Lung microvascular endothelial cell (primary cell): ENCODE data around the gene CKAP5. TPM values are rescaled to one million over a fixed set of nuclear protein-coding genes. Genes with fewer than 3 reads are reported as not detected.
"Not testable (repeated sequence)": the region's sequence is repeated elsewhere in the genome, so short reads cannot be mapped to it uniquely, and the experiment has no call there.

ENCODE experiments used
- DNase-seq, 2 donors: peaks; one replicate each; pipeline versions ENCODE4 v3.0.0 to v3.0.0-alpha.2; 2010; ENCODE audit warnings: low read depth in 2 of 2
- total RNA-seq: library from RNA; depleted of rRNA; stranded (reverse); fragments of >200 nt; gene quantifications from 2 replicates; pipeline ENCODE4 v1.2.1, GENCODE V29; 2014

The CKAP5 gene
- total RNA-seq, 1 donor from 2014 or later = 42.5 TPM

DNA sequence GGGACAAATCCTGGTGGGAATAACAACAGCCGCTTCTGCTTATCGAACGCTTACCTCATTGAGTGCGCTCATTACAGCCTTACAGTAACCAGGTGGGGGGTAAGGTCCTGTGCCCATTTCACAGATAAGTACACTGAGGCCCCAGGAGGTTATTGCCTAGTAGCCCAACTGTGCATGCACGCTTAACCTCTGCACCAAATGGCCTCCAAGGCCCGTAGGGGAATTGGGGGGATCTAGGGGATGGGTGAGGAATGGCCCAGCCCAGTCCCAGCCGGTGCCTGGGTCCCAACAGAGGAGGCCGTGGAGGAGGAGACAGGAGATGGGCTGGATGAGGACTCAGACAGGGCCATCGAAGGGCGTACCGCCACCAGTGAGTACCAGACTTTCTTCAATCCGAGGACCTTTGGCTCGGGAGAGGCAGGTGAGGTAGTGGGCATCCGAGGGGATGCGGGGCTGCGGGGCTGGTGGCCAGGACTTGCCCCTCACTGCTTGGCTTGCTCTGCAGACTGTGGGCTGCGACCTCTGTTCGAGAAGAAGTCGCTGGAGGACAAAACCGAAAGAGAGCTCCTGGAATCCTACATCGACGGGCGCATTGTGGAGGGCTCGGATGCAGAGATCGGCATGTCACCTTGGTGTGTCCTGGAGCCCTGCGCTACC, 119.7 kb downstream of the CKAP5 start:
- DNase-seq = no peak

DNA sequence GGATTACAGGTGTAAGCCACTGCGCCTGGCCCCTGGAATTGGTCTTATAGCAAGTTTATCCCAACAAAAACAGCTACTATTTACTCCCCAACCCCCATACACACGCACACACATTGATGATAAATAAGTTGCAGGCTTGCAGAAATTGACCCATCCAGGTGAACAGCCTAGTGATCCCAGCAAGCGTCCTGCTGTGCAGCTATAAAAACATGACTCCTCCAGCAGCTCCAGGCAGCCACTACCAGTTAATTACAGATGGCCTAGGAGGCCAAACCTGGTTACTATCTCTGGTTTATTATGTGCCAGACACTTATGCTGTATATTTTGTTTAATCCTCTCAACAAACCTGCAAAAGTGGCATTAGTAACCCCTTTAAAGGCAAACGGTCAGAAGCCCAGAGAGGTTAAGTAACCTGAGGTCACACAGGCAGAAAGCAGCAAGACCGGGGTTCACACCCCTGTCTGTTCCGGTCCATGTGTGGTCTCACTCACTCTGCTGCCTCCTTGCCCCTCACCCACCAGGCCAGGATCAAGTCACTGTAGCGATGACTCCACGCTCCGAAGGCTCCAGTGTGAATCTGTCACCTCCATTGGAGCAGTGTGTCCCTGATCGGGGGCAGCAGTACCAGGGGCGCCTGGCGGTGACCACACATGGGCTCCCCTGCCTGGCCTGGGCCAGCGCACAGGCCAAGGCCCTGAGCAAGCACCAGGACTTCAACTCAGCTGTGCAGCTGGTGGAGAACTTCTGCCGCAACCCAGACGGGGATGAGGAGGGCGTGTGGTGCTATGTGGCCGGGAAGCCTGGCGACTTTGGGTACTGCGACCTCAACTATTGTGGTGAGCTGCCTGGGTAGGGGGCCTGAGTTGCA, 120.5 kb downstream of the CKAP5 start:
- DNase-seq = no peak

DNA sequence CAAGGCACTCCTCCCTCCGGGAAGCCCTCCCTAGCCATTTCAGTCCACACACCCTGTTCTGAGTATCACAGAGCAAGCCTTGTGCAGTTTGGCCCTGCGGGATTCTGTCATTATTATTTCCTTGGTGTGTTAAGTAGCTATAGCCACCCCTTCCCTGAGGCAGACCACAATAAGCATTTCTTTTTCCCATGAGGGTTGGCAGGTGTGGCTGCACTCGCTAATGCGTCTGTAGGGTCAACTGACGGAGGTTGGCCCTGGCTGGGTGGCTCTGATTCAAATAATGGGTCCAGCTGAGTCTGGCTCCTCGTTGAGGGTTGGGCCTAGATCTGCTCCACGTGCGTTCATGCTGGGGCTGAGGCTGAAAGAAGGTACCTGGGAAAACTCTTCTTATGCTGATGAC, 122.0 kb downstream of the CKAP5 start:
- DNase-seq = no peak

DNA sequence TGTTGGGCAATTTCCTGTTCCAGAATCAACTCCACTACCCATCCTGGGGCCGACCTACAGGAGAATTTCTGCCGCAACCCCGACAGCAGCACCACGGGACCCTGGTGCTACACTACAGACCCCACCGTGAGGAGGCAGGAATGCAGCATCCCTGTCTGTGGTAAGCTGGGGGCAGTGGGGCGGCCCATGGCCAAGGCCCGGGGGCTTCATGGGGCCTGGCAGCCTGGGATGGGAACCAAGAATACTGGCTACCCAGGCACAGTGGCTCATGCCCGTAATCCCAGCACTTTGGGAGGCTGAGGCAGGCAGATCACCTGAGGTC, 122.8 kb downstream of the CKAP5 start:
- no peak for DNase-seq

DNA sequence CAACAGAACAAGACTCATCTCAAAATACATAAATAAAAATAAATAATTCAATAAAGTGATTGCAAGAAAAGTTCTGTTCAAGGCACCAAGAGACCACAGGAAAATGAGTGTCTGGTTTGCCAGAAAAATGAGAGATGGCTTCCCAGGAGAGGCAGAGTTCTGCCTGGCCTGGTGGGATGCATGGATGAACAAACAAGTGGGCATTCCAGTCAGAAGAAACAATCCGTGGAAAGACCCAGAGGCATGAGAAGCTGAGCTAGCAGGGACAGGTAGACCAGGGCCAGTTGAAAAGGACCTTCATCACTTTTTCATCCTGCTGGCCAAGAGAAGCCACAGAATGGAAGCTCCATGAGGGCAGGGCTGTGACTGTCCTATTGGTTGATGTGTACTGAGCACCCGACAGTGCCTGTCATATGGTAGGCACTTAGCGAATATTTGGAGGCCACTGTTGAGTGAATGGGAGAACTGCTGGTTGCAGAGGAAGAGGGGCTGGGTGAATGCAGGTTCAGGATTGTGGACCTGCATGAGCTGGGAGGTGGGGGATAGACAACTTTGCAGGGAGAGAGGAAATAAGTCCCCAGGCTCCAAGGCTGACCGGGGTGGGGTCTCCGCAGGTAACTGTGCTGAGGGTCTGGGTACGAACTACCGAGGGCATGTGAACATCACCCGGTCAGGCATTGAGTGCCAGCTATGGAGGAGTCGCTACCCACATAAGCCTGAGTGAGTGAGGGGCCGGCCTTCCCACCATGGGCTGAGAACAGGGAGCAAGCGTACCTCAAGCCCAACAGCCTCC, 123.3 kb downstream of the CKAP5 start:
- DNase-seq = no peak

DNA sequence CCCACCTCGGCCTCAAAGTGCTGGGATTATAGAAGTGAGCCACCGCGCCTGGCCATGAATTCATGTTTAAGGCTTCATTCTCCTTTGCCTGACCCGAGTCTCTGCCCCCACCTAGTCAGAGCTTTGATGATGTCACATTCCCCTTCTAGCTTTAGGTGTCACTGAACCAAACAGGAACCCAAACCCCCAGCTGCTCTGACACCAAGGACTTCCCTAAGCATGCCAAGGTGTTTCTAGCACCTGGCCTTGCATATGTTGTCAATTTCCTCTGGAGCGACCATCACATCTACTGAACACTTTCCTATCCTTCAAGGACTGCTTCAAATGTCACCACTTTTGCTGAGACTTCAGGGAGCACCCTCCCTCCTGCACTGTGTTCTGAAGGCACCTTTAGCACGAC, 124.8 kb downstream of the CKAP5 start:
- no peak for DNase-seq

DNA sequence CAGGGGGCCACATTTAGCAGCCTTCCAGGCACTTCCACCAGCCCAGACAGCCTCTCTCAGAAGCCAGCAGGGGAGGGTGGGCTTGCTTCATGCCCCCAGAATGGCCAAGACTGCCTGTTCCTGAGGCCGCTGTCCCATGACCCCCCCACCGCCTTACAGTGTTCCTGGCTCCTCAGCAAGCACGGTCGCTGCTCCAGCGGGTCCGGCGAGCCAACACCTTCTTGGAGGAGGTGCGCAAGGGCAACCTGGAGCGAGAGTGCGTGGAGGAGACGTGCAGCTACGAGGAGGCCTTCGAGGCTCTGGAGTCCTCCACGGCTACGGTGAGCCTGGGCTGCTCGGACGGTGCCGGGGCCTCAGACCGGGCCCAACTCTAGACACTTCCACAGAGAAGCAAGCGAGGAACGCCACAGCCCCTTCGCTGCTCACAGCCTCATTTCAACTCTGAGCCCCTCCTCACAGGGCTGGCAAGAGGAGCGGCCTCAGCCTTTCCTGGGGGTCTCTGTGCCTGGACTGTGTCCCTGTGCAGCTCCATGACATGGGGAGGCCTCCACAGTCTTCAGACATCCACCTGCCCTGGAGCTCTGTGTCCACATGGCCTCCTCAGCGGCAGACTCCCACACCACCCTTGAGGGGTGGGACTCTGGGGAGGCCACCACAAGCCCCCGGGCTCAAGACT, 126.4 kb downstream of the CKAP5 start:
- no peak for DNase-seq

DNA sequence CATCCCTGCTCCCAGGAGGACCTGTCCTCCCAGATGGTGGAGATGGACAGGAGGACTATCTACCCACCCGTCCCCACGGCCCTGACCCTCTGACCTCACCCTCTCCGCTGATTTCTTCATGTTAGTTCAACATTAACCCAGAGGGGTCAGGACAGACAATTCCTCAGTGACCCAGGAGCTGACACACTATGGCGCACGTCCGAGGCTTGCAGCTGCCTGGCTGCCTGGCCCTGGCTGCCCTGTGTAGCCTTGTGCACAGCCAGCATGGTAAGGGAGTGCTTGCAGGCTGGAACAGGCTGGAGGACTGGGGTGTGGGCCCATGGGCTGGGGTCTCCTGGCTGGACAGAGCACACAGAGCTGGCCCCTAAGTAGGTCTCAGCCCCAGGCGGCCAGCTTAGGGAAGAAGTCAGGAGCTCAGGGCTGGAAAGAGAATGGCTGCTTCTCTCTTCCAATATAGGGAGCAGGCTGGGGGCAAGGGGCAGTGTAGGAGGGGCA, 127.0 kb downstream of the CKAP5 start, which contains the start of gene F2:
Gene F2, plus strand, starts transcription at position 166 of the 495 bp plus-strand sequence. Its CDS starts 23 bp downstream, at position 189.
- no peak for DNase-seq

DNA sequence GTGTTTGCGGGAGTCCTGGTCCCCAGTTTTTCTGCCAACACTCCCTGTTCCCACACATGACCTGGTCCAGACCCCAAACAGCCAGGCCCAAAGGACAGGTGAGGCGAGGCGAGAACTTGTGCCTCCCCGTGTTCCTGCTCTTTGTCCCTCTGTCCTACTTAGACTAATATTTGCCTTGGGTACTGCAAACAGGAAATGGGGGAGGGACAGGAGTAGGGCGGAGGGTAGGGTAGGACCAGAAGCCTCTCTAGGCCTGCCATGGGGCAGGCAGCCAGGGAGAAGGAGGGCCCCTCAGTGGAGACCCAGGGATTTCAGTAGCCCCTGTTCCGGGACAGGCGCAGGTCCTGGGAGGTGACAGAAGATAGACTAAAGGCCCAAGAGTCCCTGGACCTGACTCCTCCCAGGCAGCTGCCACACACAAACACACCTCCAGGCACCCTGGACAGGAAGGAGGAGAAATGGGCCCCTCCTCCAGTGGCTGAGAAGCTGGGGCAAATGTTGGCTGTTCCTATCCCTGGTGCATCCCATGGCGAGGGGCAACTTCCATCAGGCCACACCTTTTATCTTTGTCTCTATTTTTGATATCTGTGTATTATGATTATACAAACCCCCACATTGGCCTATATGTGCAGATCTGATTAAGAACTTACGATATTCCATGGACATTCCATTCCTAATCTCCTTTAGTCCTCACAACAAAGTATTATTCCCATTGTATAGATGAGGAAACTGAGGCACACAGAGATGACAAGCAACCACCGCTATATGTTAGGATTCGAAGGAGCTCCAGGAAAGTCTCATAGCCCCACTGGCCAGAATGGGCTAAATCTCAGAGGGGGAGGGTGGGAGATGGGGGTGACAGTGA, 127.7 kb downstream of the CKAP5 start:
- DNase-seq = peak in 1 of 2 donors; percentile 31

DNA sequence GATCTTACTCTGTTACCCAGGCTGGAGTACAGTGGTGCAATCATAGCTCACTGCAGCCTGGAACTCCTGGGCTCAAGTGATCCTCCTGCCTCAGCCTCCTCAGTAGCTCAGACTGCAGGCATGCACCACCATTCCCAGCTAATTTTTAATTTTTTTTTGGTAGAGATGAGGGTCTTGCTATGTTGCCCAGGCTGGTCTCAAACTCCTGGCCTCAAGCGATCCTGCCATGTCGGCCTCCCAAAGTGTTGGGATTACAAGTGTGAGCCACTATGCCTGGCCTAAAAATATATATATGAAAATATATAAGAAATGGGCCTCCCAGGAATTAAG, 128.3 kb downstream of the CKAP5 start:
- not testable (repeated sequence) for DNase-seq

DNA sequence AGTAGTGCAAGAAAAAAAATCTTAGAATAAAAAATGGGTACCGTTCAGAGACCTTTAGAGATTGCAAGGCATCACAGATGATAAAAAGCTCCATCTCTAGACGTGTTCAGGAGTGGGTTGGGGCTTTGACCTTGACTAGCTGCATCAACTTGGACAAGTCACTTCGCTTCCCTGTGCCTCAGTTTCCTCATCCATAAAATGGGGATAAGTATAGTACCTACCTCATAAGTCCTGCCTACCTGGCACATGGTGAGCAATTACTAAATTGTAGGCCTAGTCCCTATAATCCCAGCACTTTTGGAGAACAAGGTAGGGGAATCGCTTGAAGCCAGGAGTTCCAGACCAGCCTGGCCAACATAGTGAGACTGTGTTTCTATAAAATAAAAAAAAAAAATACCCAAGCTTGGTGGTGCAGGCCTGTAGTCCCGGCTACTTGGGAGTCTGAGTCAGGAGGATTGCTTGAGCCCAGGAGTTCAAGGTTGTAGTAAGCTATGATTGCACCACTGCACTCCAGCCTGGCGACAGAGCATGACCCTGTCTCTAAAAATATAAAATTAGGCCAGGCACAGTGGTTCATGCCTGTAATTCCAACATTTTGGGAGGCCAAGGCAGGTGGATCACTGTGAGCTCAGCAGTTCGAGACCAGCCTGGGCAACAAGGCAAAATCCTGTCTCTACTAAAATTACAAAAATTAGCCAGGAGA, 133.1 kb downstream of the CKAP5 start:
- DNase-seq = no peak

DNA sequence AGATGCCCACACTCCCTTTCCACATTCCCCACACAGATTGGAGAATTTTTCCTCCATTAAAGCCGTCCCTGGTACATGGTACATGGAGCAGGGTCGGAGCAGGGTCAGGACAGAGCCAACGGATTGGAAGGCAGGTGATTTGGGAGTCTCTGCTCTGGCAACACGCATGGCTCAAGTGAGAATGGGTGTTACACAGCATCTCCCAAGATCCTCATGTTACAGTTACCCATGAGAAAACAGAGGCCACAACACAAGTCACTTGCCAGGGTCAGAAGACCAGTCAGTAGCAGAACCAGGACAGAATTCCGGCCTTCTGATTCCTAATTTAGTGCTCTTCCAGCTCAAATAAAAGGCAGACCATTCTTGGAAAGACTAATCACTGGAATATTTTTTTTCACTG, 134.8 kb downstream of the CKAP5 start:
- no peak for DNase-seq

DNA sequence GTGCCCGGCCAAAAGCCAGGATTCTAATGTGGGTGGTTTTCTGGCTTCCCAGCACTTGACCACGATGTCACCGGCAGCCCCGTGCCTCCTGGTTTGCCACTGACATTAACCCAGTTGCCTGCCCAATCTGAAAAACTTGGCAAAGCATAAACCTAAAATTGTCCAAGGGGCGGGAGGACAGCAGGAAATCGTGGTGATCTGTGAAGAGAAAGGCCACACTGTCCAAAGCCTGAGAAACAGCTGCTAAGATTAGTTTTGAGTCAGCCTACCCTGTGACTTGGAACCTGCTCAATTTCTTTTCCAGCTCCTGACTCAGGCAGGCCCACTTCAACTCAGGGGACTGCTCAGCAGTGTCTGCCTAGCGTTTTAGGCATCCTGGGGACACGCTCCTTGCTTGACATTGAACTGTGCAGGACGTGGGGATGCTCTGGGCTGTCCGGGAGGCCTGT, 135.2 kb downstream of the CKAP5 start:
- DNase-seq = peak in 1 of 2 donors; percentile 85

DNA sequence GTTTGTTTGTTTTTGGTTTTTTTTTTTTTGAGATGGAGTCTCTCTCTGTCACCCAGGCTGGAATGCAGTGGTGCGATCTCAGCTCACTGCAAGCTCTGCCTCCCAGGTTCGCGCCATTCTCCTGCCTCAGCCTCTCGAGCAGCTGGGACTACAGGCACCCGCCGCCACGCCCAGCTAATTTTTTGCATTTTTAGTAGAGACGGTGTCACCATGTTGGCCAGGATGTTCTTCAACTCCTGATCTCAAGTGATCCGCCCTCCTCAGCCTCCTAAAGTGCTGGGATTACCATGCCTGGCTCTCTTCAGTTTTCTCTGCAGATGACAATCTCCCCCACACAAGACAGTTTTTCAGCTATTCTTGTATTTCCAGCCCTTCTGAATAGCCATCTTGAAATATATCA, 136.7 kb downstream of the CKAP5 start:
- not testable (repeated sequence) for DNase-seq

DNA sequence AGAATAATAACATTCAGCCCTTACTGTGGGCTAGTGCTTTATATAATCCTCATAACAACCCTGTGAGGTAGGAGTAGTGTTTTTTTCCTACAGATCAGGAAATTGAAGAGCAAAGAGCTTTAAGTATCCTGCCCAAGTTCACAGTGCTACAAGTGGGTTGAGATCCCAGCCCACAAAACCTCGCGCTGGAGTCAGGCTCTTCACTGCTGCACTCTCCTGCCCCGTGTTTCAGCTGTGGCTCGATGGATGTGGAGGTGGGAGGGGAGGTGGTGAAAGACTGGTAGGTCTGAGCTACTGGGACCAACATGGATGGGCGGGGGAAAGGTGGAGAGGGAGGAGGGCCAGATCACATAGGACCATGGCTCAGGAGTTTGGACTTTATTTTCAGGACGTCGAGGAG, 139.2 kb downstream of the CKAP5 start:
- no peak for DNase-seq

DNA sequence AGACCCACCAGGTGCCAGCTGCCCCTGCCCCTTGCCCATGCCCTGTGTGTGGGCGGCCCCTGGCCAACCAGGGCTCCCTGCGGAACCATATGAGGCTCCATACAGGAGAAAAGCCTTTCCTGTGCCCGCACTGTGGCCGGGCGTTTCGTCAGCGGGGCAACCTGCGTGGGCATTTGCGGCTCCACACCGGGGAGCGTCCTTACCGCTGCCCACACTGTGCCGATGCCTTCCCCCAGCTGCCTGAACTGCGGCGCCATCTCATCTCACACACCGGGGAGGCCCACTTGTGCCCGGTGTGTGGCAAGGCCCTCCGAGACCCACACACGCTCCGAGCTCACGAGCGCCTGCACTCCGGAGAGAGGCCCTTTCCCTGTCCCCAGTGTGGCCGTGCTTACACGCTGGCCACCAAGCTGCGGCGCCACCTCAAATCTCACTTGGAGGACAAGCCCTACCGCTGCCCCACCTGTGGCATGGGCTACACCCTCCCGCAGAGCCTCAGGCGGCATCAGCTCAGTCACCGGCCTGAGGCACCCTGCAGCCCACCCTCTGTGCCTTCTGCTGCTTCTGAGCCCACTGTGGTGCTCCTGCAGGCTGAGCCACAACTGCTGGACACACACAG, 140.9 kb downstream of the CKAP5 start:
- no peak for DNase-seq

DNA sequence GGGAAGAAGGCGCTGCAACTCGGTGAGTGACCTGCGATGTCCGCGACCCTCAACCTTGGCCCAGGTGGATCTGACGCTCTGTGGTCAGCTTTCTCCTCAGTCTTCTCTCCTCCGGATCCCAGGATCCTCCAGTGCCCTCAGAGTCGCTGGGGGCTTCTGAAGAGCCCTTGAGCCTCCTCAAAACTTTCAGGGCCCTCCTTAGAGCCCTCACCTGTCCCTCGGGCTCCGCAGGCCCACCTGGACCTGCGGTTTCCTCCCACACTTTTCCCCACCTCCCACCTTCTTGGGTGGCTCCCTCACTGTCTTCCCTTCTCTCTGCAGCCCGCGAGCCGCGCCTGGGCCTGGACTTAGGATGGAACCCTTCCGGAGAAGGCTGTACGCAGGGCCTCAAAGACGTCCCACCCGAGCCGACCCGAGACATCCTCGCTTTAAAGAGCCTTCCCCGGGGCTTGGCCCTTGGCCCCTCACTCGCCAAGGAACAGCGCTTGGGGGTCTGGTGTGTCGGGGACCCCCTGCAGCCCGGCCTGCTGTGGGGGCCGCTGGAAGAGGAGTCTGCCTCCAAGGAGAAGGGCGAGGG, 144.9 kb downstream of the CKAP5 start:
- DNase-seq = peak in 1 of 2 donors; percentile 21

DNA sequence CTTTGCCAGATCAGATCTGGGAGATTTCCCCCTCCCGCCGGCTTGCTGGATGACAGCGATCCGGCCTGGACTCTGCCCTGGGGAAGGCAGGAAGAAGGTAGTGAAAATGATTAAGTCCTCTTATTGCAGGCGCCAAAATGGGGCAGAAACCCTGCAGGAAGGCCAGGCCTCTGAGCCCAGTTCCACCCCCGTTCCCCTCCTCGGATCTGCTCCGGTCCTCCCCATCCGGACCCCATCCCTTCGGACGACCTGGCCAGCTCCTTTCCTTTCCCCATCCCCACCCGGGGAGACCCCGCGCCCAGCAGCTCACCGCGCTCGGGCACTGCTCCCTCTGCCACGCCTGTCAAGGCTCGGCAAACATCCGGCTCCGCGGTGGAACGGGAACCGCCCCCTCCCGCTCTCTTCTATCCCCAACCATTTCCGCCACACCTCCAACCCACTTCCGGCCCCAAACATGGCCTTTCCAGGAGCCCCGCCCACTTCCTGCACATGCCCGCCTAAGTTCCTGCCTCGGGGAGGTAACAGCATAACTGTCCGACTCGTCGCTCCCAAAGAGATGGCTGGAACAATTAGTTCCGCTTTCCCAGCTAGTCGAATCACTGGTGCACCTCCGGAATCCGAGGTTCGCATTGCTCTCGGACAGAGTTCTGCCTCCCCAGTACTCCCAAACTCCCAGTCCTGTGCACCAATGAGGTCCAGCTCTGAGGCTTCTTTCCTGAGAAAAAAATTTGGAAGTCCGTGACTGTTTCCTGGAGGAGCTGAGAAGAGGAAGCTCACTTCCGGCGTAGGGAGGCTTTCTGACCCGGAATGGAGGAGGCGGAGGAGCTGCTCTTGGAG, 145.6 kb downstream of the CKAP5 start, which contains the start of the genes ARHGAP1 and ZNF408:
Gene ARHGAP1, minus strand, starts transcription at position 379 of the 837 bp plus-strand sequence. CDS start 4,512 bp downstream, outside the sequence.
Gene ZNF408, plus strand, starts transcription at position 791 of the 837 bp plus-strand sequence. Its CDS starts 17 bp downstream, at position 808.
- DNase-seq = peak; percentile 99
